DND-41 (cell line): ENCODE data around the gene SLC35F2.

Experiments
- ATAC-seq: fragments of 200-7000 bp; cut with Tn5 transposase; 3 replicates; pipeline ENCODE4 v1.9.1; 2021; ENCODE audit warnings: low read depth; ENCODE audit not compliant: insufficient read depth
- DNase-seq: peaks from one replicate; pipeline ENCODE4 v3.0.0-alpha.2; 2020
- H2AFZ ChIP-seq: 2 replicates; pipeline ENCODE4 v1.6.0; 2012; ENCODE audit warnings: low read depth, low read length
- H3K27ac ChIP-seq: 2 replicates; pipeline ENCODE4 v1.5.1; 2012; ENCODE audit warnings: low read length, inconsistent platforms
- H3K27me3 ChIP-seq: fragments of 200-600 bp; sonication (generic); 2 replicates; pipeline ENCODE4 v1.6.0; 2012; ENCODE audit warnings: low read length, mild to moderate bottlenecking, inconsistent platforms; ENCODE audit not compliant: insufficient read depth, poor library complexity
- H3K36me3 ChIP-seq: 2 replicates; pipeline ENCODE4 v1.5.1; 2012; ENCODE audit warnings: low read length, inconsistent platforms; ENCODE audit not compliant: insufficient read depth
- H3K4me1 ChIP-seq: 2 replicates; pipeline ENCODE4 v1.5.1; 2012; ENCODE audit warnings: mild to moderate bottlenecking, low read length; ENCODE audit not compliant: insufficient read depth
- H3K4me2 ChIP-seq: 2 replicates; pipeline ENCODE4 v1.6.0; 2012; ENCODE audit warnings: mild to moderate bottlenecking, moderate library complexity, low read length, inconsistent platforms; ENCODE audit not compliant: insufficient read depth
- H3K4me3 ChIP-seq, 2 experiments: fragments of 200-600 bp in 1 of 2; shearing (Covaris generic) in 1 of 2; 2 replicates each; pipeline ENCODE4 v1.5.1; 2012 to 2016; ENCODE audit warnings: inconsistent platforms in 2 of 2, low read length in 2 of 2, mild to moderate bottlenecking in 2 of 2, low read depth in 1 of 2, moderate library complexity in 1 of 2
- H3K79me2 ChIP-seq: 2 replicates; pipeline ENCODE4 v1.6.0; 2012; ENCODE audit warnings: low read length, inconsistent platforms; ENCODE audit not compliant: insufficient read depth
- H3K9ac ChIP-seq: 2 replicates; pipeline ENCODE4 v1.6.0; 2012; ENCODE audit warnings: low read depth, mild to moderate bottlenecking, inconsistent platforms, low read length, moderate library complexity
- H3K9me3 ChIP-seq: 2 replicates; pipeline ENCODE4 v1.5.1; 2012; ENCODE audit warnings: low read length, moderate library complexity, mild to moderate bottlenecking, inconsistent platforms; ENCODE audit not compliant: insufficient read depth, severe bottlenecking
- H4K20me1 ChIP-seq: 2 replicates; pipeline ENCODE4 v1.6.0; 2012; ENCODE audit warnings: low read length; ENCODE audit not compliant: insufficient read depth
- CTCF ChIP-seq: IDR thresholded peaks from 2 replicates; pipeline ENCODE4 v1.5.1; 2012; ENCODE audit warnings: borderline replicate concordance, low read length, moderate library complexity, mild to moderate bottlenecking; ENCODE audit not compliant: poor library complexity, severe bottlenecking; ENCODE audit errors: extremely low read depth
- EZH2 ChIP-seq: IDR thresholded peaks from 3 replicates; pipeline ENCODE4 v1.6.1; 2012; ENCODE audit warnings: borderline replicate concordance, low read depth, mild to moderate bottlenecking, moderate library complexity, low read length, inconsistent platforms; ENCODE audit not compliant: severe bottlenecking

Gene SLC35F2

GRCh38 chr11:107789767-107790166 lies 68.8 kb downstream of the SLC35F2 start:
- H3K9ac ChIP-seq = no peak overlapping the region
- no peaks in the 10 kb centered on the region for H3K9me3 ChIP-seq
- no peaks in the 10 kb centered on the region for H3K36me3 ChIP-seq
- H3K27me3 ChIP-seq = no peaks in the 10 kb centered on the region
- no peak overlapping the region for H3K4me2 ChIP-seq
- H3K79me2 ChIP-seq = no peaks in the 10 kb centered on the region
- TF ChIP-seq CTCF (no peak), EZH2 (no peak)
- ATAC-seq (no peak), DNase-seq (no peak)
- H3K4me1 ChIP-seq = no peaks in the 10 kb centered on the region
- H3K27ac ChIP-seq = no peak overlapping the region
- no peak overlapping the region for H3K4me3 ChIP-seq
- H2AFZ ChIP-seq = no peak overlapping the region
- no peaks in the 10 kb centered on the region for H4K20me1 ChIP-seq

- no peak for TF ChIP-seq CTCF
- no peak for TF ChIP-seq EZH2
- no peaks in the 10 kb centered on the region for H3K9me3 ChIP-seq
- ATAC-seq (no peak), DNase-seq (no peak)
- no peak overlapping the region for H3K4me3 ChIP-seq
- no peaks in the 10 kb centered on the region for H3K27me3 ChIP-seq
- no peak overlapping the region for H3K9ac ChIP-seq
- no peaks in the 10 kb centered on the region for H3K79me2 ChIP-seq
- H3K27ac ChIP-seq = no peak overlapping the region
- no peak overlapping the region for H3K4me2 ChIP-seq
- no peak overlapping the region; the same call in 1 of the 2 replicates for H2AFZ ChIP-seq
- H3K4me1 ChIP-seq = no peaks in the 10 kb centered on the region
- no peaks in the 10 kb centered on the region for H4K20me1 ChIP-seq
- no peaks in the 10 kb centered on the region for H3K36me3 ChIP-seq
Measured at GRCh38 chr11:107787733-107788132, 70.9 kb downstream of the SLC35F2 start.

GRCh38 chr11:107785401-107785800 lies 73.2 kb downstream of the SLC35F2 start:
- no peaks in the 10 kb centered on the region for H3K27me3 ChIP-seq
- ATAC-seq = no peak
- DNase-seq = no peak
- H3K36me3 ChIP-seq = no peaks in the 10 kb centered on the region
- H3K4me2 ChIP-seq = no peak overlapping the region
- no peaks in the 10 kb centered on the region for H4K20me1 ChIP-seq
- H3K79me2 ChIP-seq = no peaks in the 10 kb centered on the region
- H3K27ac ChIP-seq = no peak overlapping the region
- no peak overlapping the region for H2AFZ ChIP-seq
- no peaks in the 10 kb centered on the region for H3K9me3 ChIP-seq
- no peak overlapping the region for H3K4me3 ChIP-seq
- TF ChIP-seq CTCF = no peak
- H3K4me1 ChIP-seq = no peaks in the 10 kb centered on the region
- H3K9ac ChIP-seq = no peak overlapping the region

GRCh38 chr11:107783121-107783520 lies 75.5 kb downstream of the SLC35F2 start:
- DNase-seq = no peak
- no peak overlapping the region for H2AFZ ChIP-seq
- no peaks in the 10 kb centered on the region for H3K9me3 ChIP-seq
- no peak overlapping the region for H3K9ac ChIP-seq
- H3K4me1 ChIP-seq = no peaks in the 10 kb centered on the region
- no peak for ATAC-seq
- H3K4me3 ChIP-seq = no peak overlapping the region
- no peaks in the 10 kb centered on the region for H3K79me2 ChIP-seq
- H3K27me3 ChIP-seq = no peaks in the 10 kb centered on the region
- H3K4me2 ChIP-seq = no peak overlapping the region
- H4K20me1 ChIP-seq = no peaks in the 10 kb centered on the region
- H3K36me3 ChIP-seq = no peaks in the 10 kb centered on the region
- TF ChIP-seq EZH2 = no peak
- no peak for TF ChIP-seq CTCF
- no peak overlapping the region for H3K27ac ChIP-seq
